ENCODE results near the gene PIK3CA.
A peak's percentile ranks its signal among the peaks of the same experiment; 100 is the strongest.

Gene PIK3CA

DNA sequence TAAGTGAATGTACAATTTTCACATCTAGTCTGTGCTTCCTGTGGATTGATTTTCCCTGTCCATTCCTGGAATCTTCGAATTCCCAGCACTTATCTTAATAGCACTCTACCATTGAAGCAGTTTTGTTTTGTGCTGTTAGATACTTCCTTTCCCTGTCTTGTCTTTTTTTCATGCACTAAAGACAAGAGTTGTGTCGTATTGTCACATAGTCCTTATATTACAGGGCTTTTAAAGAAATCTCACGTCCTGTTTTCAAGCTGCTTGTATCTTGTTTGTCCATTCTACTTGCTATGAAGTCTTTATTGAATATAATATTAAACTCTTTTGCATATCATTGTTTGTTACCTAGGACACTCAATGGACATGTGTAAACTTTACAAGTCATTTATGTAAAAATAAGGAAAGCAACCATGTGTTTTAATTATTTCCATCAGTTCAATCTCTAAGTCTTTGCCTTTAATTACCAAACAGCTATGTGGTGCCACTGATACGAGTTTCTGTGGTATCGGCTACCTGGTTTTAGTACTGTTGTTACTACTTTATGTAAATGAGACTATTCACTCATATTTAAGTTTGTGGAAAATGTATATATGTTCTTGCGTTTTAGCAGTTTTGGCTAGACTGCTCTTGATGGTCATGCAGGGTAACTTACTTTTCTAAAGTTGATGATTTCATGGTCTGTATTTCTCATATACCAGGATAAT lies 10.3 kb downstream of the PIK3CA start:
- DNase-seq = no peak

DNA sequence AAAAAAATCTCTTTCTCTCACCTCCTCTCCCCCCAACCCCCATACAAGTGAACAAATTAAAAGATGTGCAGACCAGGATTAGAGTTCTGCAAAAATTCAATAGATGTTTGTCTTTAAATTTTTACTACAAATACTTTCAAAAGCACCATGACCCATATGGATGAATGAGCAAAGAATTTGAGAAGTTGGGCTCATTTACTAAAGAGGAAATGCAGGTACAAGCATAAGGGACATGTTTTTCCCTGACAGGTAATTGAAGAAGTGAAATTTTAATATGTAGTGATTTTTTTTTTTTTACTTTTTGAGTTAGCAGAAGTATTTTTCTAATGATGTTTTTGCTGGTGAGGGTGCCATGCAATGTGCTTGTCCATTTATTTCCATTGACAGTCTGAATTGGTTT lies 15.3 kb downstream of the PIK3CA start:
- DNase-seq = no peak

DNA sequence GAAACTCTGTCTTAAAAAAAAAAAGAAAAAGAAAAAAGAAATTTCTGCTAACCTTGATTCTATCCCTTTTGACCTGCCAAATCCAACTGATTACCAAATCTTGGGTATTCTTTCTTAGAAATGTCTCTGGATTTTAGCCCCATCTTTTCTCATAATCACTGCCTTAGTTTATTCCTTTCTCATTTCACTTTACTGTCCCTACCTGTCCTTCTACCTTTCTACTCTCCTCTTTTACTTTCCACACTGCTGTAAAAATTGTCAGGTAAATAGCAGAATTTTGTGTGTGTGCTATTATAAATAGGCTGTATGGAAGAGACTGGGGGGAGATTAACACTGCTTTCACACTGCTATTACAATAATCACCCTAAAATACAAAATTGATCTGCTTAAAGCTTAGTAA lies 16.7 kb downstream of the PIK3CA start:
- DNase-seq = no peak

DNA sequence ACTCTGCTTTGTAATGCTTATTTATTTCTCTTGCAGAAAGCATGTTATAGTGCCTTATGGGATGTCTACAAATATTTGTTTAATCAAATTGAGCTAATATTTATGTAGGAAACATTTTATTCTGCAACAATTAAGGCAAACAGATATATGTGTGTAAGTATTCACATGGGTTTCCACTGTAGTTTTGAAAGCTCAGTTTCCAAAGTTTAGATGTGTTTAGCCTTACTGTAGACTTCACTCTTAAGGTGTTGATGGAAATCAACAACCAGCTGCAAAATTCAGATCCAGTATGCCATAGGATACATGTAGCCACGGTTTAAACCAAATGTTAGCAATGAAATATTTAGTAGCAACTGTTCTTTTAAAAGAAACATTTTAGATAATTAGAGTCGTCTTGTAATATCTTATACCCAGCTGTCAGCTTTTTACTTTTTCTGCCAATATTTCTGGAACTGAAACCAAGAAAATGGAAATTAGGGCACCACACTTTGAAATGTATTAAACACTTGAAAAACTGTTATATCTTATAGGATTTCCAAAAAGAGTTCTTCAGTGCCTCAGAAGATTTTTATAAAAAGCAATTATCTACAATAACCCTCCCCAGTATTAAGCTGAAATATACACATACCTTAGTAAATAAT lies 18.5 kb downstream of the PIK3CA start:
- no peak for DNase-seq

DNA sequence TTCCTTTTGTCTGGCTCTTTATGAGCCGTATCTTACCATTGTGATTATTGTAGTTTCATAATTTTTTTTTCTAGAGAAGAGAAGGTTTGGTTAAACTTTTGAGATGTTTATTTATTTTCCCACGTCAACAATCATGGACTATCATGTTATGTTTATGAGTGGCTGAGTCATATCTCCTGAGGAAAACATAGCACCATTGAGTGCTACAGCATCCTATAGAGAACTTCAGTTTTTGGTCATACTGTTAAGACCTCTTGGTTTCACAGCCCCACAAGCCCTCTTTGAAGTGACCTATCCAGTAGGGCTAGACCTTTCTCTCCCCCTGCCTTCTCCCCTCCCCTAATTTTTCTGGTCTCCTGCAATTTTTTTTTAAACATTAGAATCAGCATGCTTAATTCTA lies 20.8 kb downstream of the PIK3CA start:
- DNase-seq = no peak

DNA sequence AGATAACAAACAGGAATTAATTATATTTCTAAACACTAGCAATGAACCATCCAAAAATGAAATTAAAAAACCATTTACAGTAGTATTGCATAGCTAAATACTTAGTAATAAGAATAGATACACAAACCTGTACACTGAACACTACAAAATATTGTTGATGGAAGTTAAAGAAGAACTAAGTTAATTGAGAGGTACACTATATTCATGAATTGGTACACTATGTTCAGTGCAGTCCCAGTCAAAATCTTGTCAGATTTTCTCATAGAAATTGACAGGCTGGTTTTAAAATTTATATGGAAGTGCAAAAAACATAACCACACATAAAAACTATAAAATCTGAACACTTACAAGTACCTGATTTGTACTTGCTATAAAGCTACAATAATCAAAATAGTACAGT lies 24.4 kb downstream of the PIK3CA start:
- DNase-seq = no peak

DNA sequence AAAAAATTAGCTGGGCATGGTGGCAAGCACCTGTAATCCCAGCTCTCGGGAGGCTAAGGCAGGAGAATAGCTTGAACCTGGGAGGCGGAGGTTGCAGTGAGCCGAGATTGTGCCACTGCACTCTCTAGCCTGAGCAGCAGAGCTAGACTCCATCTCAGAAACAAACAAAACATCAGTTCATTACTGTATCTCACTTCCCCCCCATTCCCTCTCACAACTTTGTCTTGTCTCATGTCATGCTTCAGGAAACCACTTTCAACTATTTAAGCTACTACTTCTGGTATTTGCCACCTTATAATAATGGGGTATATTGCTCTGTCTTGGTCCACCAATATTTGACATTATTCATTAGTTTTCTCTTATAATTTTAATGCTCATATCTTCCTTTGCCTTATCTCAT lies 26.2 kb downstream of the PIK3CA start:
- no peak for DNase-seq

DNA sequence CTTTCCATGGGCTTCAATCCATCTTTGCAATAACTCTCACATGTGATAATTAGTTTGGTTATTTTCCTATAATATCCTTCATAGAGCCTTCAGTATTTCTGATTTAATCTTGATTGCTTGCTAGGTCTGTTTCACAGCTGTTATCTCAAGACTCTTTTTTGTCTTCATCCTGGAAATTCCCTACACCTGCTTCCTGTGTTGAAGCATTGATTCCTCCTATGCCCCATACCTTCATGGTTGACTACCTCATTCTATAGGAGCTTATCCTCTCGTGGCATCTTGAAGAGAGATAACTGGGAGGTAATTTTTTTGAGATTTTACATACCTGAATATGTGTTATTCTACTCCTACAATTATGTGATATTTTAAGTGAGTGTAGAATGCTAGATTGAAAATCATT lies 26.7 kb downstream of the PIK3CA start:
- no peak for DNase-seq

DNA sequence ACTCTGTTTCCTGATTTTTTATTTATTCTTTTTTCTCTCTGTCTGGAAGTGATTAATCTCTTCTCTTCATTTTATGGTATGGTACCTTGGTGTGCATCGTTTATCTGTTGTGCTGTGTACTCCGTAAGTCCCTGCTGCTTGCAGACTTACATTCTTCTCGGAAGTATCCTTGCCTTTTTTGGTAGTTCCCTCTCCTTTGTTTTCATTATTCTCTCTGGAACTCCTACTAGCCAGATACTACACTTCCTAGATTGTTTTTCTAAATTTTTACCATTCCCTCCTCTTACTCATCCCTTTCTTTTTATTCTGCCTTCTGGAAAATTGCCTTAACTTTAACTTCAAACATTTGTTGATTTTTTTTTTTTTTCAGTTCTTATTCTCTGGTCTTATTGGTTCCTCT lies 27.2 kb downstream of the PIK3CA start:
- no peak for DNase-seq

DNA sequence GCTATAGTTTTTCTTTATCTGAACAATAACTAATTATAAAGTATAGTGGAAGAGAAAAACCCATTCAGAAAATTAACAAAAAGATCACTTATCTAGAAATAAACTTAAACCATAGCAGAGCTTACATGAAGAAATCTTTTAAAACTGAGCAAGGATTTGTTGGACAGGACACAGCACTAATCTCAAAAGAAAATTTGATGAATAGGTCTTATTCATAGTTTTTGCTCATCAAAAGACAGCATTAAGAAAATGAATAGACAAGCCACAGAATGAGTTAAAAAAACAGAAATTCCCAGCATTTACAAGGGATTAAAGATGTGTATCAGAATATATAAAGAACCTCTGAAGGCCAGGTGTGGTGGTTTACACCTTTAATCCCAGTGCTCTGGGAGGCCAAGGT lies 29.5 kb downstream of the PIK3CA start:
- no peak for DNase-seq

DNA sequence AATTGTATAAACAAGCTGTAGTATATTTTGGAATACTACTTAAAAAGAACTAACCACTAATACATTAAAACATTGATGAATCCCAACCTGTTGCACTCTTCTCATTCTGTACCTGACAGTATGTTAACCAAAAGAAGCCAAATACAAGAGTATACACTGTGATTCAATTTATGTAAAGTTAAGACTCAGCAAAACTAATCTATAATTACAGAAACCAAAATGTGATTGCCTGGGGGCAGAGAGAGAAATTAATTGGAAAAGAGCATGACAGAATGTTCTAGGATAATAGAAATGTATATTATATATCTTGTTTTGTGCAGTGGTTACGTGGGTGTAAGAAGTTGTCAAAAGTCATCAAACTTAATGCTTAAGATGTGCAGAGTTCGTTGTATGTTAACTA lies 31.1 kb downstream of the PIK3CA start:
- no peak for DNase-seq

DNA sequence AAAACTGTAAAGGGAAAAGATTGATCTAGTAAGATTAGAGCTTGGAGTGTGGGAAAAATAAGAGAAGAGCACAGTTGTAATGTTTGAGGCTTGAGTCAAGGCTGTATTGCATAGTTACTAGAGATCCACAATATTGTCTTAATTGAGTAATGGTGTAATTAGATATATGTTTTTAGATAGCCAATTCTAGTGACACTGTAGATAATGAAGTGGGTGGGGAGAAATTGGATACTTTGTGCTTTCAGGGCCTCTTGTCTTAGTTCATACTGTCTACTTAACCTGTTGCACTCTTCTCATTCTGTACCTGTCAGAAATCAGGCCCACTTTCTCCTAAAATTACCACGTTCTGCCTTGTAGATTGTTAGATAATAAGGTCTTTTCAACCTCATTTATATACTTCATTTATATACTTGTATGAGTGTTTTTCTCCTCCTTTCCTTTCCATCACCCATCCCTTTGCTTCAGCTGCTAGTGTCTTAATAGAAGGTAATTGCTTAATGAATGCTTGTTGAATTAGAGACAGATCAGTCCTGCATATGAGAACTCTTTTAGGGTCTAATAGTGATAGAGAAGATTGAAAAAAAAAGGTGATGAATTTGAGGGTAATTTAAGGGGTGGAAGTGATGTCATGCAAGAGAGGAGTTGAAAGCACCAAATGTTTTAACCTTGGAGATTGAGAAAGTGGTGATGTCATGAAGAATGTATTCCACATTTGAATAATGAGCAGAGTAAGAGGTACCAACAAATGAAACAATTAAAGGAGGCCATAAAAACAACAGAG lies 32.0 kb downstream of the PIK3CA start:
- DNase-seq = peak; percentile 46

DNA sequence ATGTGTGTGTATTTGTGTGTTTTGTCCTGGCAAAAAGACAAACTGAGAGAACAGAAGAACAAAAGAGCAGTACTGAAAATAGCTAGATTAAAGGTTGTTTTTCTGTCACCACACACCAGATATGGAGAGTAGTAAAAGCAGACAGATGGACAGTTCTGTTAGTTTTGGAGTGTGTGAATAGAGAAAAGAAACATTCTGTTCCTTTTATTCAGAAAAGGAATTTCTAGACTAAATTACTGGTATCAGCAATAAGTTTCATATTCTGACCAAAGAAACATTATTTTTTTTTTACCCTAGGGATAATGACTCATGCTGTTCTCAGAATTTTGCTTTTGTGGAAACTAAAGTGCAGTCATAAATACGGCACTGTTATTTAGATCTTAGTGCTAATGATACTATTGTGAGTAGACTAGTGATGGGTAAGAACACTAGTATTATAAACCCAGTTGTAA lies 32.9 kb downstream of the PIK3CA start:
- DNase-seq = peak; percentile 65

DNA sequence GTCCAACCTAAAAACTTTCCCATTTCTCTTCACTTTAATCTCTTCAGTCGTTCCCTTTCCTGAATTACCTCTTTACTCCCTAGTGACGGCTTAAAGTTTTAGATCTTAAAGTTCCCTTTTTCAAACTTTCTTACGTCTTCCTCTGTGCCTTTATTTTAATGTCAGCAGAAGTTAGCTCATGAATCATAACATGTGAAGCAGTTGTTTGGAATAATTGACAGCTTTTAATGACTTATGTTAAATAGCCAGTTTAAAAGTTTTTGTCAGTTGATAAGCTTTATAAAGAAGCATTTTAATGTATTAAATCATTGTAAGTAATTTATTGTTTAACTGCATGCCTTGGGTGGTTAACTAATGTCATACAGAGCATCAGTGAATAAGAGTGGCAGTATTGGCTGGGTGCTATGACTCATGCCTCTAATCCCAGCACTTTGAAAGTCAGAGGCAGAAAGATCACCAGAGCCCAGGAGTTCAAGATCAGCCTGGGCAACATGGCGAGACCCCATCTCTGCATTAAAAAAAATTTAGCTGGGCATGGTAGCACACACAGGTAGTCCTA lies 33.9 kb downstream of the PIK3CA start:
- peak; percentile 34 for DNase-seq

DNA sequence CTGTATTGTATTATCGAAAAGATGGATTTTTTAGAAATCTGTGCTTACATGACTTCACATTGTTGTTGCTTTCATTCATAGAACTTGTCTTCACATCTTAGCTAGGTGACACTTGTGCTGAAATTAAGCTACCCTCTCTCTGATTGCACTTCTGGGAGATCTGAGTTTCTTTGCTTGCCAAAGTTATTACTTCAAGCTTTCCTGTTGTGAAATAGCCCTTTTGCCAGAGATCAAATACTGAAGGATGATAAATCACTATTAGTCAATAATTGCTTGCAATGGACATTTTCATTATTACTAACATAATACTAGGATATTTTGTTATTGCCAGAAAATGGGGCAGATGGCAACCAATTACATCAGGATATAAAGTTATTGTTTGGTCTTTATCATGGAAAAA lies 34.7 kb downstream of the PIK3CA start:
- no peak for DNase-seq

DNA sequence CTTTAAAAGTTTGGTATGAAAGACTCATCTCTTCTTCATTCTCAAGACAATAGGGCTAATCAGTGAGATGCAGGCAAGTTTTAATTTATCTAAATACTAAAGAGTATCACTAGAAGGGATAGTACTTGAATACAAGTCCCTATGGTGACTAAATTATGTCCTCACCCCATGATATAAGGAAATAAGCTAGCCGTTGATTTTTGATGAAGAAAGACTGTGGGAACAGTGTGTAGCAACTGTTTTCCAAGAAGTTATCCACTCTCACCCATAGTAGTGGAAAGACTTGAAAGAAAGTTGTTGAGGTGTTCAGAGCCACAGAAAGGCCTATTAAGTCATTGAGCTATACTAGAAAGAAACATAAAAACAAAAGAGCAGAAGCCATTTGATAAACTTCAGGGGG lies 36.7 kb downstream of the PIK3CA start:
- DNase-seq = no peak

DNA sequence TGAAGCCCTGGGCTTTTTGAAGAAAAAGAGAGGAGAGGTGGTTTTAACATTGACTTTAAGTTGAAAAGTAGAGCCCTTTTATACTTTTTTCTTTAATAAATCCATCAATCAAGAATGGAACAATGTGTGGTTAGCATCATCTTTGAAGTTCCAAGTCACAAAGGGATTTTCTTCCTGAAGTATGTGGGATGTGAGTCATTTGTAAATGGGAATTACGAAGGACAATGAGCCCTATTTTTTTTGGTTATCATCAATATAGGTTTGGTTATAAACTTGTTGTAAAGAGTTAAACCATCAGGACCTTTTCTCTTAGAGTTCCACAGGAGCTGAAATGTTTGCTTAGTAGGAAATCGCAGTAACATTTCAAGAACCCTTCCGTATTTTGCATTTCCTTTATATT lies 38.3 kb downstream of the PIK3CA start:
- DNase-seq = no peak

DNA sequence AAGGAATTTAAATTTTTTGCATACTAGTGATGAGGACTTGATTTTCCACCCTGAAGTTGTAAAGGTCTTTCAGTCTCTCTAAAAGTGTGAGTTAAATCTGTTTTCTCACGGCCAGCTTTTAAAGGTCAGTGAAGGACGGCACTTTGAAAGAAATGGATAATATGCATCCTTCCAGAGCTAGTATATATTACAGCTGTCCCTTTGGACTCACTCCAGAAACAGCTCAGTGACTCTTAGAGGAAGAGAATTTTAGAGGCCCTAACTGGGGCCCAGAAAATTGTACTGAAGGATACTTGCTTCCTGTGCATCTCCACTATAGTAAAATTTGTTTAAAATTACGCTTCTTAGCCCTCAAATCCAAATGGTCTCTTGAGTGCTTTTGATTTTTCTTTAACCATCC lies 41.6 kb downstream of the PIK3CA start:
- peak; percentile 66 for DNase-seq

DNA sequence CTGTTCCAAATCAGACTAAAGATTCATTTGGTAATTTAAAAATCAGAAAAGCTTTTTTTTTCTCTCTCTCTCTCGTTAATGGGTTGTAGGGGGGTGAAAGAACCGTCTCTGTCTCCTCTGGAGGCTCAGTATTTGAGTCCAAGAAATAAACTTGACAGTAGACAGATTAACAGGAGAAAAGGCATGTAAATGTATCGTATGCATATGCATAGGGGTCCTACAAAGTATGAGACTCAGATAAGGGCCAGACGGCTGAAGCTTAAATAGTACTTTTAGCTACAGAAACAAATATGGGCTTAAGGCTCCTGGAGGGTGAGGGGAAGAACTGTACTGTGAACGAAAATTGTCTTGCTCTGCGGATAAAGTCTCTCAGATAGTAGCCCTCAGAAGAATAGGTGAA lies 42.4 kb downstream of the PIK3CA start:
- DNase-seq = no peak

DNA sequence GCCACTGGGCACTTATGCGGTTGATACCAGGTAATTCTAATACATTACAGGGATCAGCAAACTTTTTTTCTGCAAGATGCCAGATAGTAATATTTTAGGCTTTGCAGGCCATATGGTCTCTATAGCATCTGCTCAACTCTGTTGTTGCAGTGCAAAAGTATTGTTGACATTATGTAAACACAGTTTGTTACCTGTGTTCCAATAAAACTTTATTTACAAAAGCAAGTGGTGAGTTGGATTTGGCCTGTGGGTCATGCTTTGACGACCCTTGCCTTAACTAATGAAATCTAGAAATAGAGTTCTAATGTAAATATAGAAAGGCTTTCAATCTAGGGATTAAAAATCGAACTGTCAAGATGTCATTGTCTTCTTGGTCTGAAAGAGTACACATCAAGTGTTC lies 44.4 kb downstream of the PIK3CA start:
- no peak for DNase-seq

DNA sequence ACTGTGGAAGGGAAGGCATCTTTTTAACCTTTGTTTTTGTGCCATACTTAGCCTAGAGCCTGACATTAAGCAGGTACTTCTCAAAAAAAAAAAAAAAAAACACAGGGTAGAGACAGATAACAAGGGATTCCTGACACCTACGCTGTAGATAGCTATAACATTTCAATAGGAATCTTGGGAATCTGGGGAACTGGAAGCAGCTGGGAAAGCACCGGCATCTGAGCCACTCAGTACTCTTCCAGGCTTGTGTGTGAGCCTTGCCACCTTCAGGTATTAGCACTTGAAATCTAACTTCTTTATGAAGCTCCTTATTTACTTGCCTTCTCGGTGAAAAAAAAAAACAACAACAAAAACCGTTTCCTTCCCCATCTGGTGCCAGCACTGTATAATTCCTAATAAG lies 46.8 kb downstream of the PIK3CA start:
- no peak for DNase-seq

DNA sequence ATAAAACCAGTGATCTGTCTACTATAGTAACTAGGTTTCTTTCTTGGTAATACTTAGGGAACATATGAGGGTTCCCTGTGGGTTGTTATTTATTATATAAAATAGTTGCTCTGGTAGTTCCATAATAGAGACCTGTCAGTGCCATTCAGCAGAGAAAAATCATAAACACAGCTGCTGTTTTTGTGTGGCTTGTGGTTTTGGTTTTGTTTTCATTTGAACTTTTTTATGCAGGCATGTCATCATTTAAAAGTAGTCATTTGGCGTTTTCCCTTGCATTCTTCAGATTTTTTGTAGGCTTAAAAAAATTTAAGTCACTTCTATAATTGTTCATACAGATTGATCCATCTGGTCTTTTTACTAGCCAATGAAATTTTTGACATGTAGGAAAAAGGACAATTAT lies 47.9 kb downstream of the PIK3CA start:
- DNase-seq = peak; percentile 72

DNA sequence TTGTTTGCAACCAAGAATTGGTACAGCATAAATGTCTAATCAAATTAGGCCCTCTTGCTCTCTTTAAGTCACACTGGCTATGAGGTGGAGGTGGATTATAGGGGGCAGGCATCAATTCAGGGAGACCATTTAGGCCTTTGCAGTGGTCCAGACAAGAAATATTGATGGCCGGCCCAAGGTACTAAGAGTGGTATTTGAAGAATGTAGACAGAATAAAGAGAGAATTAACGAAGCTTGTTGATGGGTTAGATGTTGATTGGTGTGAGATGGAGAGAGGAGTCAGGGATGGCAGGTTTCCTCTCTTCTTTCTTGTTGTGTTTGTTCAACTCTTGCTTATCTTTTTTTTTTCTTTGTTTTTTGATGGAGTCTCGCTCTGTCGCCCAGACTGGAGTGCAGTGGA lies 48.5 kb downstream of the PIK3CA start:
- no peak for DNase-seq

DNA sequence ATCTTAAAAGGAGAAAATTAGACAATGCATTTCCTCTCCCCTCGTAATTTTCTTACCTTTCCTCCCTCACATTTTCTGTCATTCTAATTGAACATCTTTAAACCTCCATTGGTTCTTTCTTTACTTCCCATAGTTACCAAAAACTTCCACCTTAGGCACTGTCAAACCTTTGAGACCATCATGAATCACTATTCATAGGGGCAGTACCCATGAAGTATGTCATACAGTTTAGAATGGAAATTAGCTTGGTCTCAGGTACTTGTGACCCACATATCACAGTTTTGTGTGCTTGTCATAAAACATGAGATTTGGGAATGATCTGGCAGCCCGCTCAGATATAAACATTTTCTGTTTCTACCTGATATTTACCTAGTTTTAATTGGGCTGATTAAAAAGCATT lies 52.6 kb downstream of the PIK3CA start:
- DNase-seq = no peak
